Spleen (tissue), 7 donors: ENCODE measurements around the gene CCR1.

ENCODE experiments used
- POLR2A ChIP-seq, 3 donors: fragments of 450-650 bp; IDR thresholded peaks; one replicate each; pipeline ENCODE4 v1.5.1; 2017; ENCODE audit warnings: antibody characterized with exemption in 3 of 3, mild to moderate bottlenecking in 1 of 3
- POLR2AphosphoS5 ChIP-seq, 3 donors: sonication (generic); formaldehyde crosslinking; IDR thresholded peaks; one replicate each; pipeline ENCODE4 v1.5.1; 2017; ENCODE audit warnings: antibody characterized with exemption in 3 of 3
- TF ChIP-seq, protein P1 (sequence below), 11 experiments: fragments of 200-600 bp in 7 of 11; fragments of 450-650 bp in 4 of 11; sonication (generic) in 4 of 11; IDR thresholded peaks in 8 of 11; conservative IDR thresholded peaks in 3 of 11; 1 replicate in 7 of 11; 2 replicates in 4 of 11; pipeline versions ENCODE4 v1.4.0 to v1.8.0; 2016 to 2021; ENCODE audit warnings: antibody characterized with exemption in 11 of 11, inconsistent platforms in 4 of 11, mild to moderate bottlenecking in 1 of 11
- donor health status: DM: no; HTN: no; CAD: no; lungs with moderate emphysema.
- donor health status: DM: no; HTN: no; CAD: no.
- donor health status: DM: no; HTN: no; CAD: no.

DNA sequence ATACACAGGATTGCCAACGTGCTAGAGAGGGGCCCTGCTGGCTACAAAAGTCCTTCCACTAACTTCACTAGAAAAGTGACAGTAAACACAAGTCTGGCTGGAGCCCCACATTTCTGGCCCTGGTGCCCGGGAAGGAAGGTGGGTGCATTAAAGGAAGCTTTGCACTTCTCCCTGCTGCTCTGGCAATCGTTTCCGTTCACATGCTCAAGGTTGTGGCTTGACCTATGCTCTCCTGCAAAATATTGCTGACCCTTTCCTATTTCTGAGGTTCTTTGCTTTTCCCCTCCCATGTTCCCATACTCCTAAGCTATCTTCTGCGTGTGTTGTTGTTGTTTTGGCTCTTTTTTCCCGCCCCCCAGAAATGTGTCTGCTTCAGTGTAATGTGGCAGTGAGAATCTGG is 25.1 kb upstream of the CCR1 start:
- TF ChIP-seq POLR2A (IDR thresholded peaks at IDR 0.05) (no peak), POLR2AphosphoS5 (IDR thresholded peaks at IDR 0.05) (peak in 1 of 3 donors; percentile 60)
- TF ChIP-seq, protein P1, sequence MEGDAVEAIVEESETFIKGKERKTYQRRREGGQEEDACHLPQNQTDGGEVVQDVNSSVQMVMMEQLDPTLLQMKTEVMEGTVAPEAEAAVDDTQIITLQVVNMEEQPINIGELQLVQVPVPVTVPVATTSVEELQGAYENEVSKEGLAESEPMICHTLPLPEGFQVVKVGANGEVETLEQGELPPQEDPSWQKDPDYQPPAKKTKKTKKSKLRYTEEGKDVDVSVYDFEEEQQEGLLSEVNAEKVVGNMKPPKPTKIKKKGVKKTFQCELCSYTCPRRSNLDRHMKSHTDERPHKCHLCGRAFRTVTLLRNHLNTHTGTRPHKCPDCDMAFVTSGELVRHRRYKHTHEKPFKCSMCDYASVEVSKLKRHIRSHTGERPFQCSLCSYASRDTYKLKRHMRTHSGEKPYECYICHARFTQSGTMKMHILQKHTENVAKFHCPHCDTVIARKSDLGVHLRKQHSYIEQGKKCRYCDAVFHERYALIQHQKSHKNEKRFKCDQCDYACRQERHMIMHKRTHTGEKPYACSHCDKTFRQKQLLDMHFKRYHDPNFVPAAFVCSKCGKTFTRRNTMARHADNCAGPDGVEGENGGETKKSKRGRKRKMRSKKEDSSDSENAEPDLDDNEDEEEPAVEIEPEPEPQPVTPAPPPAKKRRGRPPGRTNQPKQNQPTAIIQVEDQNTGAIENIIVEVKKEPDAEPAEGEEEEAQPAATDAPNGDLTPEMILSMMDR (IDR thresholded peaks at IDR 0.05 in 8 of 11, conservative IDR thresholded peaks at IDR 0.05 in 3 of 11): no peak
